DMS79 (cell line): Measurements from ENCODE around the gene ZNF605.
"Not testable (repeated sequence)": the region's sequence is repeated elsewhere in the genome, so short reads cannot be mapped to it uniquely, and the experiment has no call there.

ENCODE experiments used
- DNase-seq: peaks from one replicate; lab custom pipeline; 2025; lab: John Stamatoyannopoulos, UW

ZNF605 gene

GRCh38 chr12:132949936-132950837 lies 5.9 kb downstream of the ZNF605 start:
- no peak for DNase-seq

- no peak for DNase-seq
These were observed 7.7 kb downstream of the ZNF605 start for GRCh38 chr12:132948146-132949066.

- DNase-seq, result no peak
These were observed 9.8 kb downstream of the ZNF605 start for GRCh38 chr12:132946246-132946820.

GRCh38 chr12:132945806-132946205 lies 10.3 kb downstream of the ZNF605 start:
- DNase-seq, result no peak

- DNase-seq, result no peak
These were observed 13.5 kb downstream of the ZNF605 start for GRCh38 chr12:132942611-132943010.

- DNase-seq, result no peak
These were observed 14.7 kb downstream of the ZNF605 start for GRCh38 chr12:132941336-132941954.

- no peak for DNase-seq
These were observed 15.9 kb downstream of the ZNF605 start for GRCh38 chr12:132940071-132940719.

- not testable (repeated sequence) for DNase-seq
These were observed 17.3 kb downstream of the ZNF605 start for GRCh38 chr12:132938807-132939206.

- no peak for DNase-seq
These were observed 18.6 kb downstream of the ZNF605 start for GRCh38 chr12:132937476-132937875.

- DNase-seq, result not testable (repeated sequence)
These were observed 19.2 kb downstream of the ZNF605 start for GRCh38 chr12:132936921-132937320.

- DNase-seq, result no peak
These were observed 19.9 kb downstream of the ZNF605 start for GRCh38 chr12:132936163-132936562.

GRCh38 chr12:132926415-132926833 lies 29.7 kb downstream of the ZNF605 start:
- DNase-seq, result no peak

GRCh38 chr12:132925597-132926414 lies 30.3 kb downstream of the ZNF605 start:
- DNase-seq, result no peak

- DNase-seq, result no peak
These were observed 31.8 kb downstream of the ZNF605 start for GRCh38 chr12:132924356-132924755.

GRCh38 chr12:132923356-132923909 lies 32.7 kb downstream of the ZNF605 start:
- DNase-seq, result no peak

GRCh38 chr12:132922676-132923075 lies 33.4 kb downstream of the ZNF605 start:
- DNase-seq, result no peak

GRCh38 chr12:132921685-132922084 lies 34.4 kb downstream of the ZNF605 start:
- no peak for DNase-seq

GRCh38 chr12:132918680-132919079 lies 37.4 kb downstream of the ZNF605 start:
- no peak for DNase-seq

- no peak for DNase-seq
These were observed 47.1 kb downstream of the ZNF605 start for GRCh38 chr12:132909030-132909368.
